Limb (tissue), 2 donors: Measurements from ENCODE around the gene SUMF1.
"Not testable (repeated sequence)": the region's sequence is repeated elsewhere in the genome, so short reads cannot be mapped to it uniquely, and the experiment has no call there.

Experiments used
- DNase-seq, 2 donors: peaks; one replicate each; pipeline ENCODE4 v3.0.0-alpha.2; 2016; ENCODE audit errors: extremely low spot score in 2 of 2

Gene SUMF1

DNA sequence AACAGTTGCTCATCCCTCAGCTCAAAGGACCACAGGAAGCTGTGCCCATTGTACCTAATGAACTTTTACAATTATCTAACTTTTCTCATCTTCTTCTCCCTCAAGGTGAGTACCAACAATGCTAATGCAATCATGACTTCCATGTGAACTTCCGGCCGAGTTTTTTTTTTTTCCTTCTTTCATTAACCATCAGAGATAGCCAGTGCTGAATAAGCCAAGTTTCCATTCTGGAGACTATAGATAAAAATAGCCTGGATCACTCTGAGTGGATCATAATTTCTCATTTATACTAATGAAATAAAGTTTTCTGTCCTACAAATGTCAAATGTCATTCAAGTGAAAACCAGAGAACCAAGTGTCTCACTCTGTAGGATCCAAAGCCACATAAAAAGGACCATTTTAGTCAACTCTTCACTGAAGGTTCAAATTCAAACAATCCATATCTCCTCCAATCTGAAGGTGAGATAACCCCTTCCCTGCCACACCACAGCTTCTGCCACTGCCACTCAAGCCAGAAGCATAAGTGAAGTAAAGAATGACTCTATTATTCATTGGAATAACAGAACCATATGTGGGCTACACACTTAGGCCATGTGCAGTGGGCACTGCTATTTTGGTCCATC is 5.5 kb downstream of the SUMF1 start:
- no peak for DNase-seq

DNA sequence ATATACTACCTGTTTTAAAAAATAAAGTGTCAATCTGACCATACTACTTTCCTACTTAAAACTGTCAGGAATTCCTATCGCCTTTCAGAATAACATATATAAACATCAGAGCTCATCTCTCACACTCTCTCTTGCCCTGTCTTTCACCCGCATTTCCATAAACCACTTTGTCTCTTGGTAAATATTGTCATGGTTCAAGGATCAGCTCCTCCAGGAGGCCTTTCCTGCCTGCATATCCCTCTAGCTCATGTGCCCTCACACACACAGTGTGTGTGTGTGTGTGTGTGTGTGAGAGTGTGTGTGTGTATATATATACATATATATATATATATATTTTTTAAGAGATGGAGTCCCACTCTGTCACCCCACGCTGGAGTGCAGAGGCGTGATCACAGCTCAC is 6.7 kb downstream of the SUMF1 start:
- no peak for DNase-seq

DNA sequence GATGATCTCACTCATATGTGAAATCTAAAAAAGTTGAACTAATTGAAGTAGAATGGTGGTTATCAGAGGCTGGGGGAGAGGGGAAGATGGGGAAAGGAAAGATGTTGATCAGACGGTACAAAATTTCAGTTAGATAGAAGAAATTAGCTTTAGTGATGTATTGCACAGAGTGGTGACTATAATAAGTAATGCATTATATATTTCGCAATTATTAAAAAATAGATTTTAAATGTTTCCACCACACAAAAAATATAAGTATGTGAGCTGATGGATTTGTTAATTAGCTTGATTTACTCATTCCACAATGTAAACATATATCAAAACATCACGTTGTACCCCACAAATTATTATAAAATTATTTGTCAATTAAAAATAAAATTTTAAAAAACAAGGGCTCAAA is 8.1 kb downstream of the SUMF1 start:
- no peak for DNase-seq

DNA sequence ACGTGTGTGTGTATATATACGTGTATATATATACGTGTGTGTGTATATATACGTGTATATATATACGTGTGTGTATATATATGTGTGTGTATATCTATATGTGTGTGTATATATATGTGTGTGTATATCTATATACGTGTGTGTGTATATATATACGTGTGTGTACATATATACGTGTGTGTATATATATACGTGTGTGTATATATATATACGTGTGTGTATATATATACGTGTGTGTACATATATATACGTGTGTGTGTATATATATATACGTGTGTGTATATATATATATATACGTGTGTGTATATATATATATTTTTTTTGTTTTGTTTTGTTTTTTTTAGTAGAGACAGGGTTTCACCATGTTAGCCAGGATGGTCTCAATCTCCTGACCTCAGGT is 10.3 kb downstream of the SUMF1 start:
- not testable (repeated sequence) for DNase-seq

DNA sequence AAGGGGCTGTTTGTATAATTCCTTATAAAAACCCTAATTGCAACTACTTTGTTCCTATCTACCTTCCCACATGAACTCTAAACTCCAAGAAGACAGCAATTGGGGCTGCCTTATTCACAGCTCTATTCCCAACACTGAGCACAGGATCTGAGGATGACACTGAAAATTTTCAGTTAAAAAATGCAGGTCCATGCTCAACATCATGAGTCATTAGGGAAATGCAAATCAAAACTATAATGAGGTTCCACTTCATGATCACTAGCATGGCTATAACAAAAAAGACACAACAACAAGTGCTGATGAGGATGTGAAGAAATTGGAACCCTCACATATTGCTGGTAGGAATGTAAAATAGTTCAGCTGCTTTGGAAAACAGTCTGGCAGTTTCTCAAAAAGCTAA is 12.9 kb downstream of the SUMF1 start:
- no peak for DNase-seq

DNA sequence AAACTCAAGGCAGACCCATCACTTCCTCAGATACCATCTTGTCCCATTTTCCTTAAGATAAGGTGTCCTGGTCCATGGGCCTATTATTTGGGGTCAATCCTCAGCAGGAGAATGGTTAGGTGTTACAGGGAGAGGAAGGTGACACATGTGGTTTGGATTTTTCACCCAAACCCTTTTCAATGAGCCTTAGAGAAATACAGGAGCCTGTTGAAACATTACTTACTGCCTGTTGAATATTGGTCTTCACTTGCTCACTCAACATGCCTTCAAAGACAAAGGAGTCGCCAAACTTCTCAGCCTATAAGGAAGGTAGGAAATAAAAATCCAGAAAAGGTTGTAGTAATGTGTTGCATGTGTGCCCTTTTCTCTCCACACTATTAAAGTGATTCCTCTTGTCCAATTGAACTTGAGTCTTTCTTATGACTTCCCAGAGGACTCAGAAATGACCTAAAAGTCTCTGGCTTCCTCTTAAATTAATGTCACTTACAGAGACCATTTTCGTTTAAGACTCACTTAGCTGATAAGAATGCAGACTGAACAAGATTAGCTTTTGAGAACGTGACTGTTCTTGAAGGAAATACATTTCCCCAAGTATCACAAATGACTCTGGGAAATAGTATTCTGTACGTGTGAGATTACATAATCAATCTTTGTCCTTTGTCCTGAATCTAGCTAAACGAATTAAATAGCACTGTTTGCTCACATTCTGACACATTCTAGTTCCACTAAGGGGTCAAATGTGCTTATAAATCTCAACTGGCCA is 17.8 kb downstream of the SUMF1 start:
- DNase-seq = no peak

DNA sequence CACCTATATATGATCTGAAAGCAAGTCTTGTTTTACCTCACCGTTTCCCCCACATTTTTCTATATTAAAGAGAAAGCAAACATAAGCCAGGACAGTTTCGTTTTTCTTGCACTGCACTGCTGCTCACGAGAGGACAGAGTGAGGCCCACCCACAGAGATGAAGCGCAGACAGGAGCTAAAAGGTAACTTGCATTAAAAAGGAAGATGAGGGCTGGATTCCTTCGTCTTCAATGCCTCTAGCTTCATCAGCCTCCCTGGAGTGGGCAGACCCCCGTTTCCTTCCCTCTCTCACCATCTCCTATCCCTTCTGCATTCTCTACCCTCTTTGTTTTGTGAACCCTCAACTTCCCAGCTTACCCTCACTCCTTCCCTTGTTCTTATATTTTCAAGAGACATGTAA is 18.9 kb downstream of the SUMF1 start:
- no peak for DNase-seq

DNA sequence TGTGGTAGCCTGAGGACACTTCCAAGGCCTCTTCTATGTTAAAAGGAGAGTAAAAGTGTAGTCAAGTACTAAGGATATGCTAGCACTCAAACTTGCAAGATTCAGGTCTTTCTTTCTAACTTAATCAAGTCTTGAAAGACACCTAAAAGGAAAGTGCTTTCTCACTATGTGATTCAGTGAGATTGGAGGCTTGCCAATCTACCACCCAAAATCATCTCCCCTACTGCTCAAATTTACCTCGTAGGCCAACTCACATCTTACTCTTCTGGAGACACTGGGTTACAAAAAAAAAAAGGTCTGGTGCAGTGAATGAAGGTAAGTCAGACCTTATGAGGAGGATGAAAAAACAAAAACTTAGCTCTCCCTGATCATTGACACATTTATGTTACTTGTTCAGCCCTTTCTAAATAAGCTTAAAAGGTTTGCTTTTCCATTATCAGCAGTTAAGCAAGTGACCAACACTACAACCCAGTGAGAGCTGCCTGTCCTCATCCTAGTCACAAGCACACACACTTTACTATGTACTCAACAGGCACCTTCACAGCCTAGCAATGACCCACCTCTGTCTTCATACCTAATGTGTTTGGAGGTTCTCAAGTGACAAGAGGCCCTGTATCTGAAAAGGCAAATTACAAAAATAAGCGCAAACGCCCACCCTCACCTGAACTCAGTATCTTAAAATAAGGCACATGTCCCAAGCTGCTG is 19.6 kb downstream of the SUMF1 start:
- DNase-seq = no peak

DNA sequence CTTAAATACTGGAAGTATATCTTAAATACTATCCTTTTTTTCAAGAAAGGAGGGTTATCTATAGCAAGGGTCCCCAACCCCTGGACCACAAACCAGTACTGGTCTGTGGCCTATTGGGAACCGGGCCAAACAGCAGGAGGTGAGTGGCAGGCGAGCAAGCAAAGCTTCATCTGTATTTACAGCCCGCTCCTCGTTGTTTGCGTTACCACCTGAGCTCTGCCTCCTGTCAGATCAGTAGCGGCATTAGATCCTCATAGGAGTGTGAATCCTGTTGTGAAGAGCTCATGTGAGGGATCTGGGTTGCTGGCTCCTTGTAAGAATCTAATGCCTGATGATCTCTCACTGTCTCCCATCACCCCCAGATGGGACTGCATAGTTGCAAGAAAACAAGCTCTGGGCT is 26.1 kb downstream of the SUMF1 start:
- no peak for DNase-seq

DNA sequence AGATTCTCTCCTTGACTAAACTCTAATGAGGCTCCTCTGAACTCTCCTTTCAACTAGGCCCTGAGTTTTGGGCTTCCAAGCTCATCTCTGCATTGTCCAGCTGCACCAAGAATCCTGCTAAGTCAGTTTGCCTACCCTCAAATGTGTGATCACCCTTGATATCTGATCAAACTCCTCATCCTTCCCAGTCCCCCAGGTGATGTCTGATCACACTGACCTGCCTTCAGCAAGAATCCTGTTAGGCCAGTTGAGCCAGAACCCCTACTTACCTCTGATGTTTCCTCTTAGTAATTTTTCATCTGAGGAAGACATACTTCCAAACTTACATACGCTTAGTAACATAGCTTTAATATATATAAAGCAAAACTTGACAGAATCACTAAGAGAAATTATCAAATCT is 28.8 kb downstream of the SUMF1 start:
- DNase-seq = no peak

DNA sequence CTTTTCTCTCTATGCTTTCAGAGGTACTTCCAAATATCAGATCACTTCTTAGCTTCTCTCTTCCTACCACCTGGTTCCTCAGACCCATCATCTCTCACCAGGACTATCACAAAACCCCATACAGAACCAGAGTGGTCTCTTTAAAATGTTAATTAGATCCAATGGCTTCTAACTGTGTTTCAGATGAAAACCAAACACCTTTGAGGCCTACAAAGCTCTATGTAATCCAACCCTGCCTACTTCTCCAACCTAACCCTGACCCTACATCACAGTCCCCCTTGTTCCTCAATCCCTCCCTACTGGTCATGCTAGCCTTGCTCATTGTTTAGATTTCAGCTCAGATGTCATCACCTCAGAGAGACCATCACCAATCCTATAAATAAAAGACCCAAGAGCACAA is 34.8 kb downstream of the SUMF1 start:
- no peak for DNase-seq

DNA sequence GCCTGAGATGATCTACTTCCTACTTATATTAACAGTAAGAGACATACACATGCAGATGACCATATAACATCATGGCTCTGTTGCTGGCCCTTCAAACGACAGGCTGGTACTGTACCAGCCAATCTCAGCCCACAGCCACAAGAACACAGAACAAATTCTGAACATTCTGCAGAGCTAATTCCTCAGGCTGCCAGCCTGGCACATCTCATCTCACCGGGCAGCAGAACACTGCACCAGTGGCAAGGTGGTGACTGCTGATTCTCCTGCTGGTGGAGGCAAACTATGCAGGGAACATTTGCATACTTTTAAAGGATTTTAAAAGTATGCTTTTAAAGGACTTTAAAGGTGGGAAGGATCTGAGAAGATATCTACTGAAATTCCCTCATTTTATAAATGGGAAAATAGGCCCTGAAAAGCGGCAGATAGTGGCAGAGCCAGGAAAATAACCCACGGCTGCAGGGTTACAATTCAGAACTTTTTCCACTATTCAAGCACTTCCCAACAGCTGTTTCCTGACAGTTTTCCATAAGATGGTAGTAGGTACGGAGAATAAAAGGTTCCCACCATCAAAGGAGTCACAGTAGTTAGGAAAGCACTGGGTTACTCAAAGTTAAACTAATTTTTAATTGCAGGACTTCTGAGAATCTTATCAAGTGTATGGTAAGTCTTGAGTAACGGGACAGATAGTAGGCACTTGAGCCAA is 37.3 kb downstream of the SUMF1 start:
- no peak for DNase-seq

DNA sequence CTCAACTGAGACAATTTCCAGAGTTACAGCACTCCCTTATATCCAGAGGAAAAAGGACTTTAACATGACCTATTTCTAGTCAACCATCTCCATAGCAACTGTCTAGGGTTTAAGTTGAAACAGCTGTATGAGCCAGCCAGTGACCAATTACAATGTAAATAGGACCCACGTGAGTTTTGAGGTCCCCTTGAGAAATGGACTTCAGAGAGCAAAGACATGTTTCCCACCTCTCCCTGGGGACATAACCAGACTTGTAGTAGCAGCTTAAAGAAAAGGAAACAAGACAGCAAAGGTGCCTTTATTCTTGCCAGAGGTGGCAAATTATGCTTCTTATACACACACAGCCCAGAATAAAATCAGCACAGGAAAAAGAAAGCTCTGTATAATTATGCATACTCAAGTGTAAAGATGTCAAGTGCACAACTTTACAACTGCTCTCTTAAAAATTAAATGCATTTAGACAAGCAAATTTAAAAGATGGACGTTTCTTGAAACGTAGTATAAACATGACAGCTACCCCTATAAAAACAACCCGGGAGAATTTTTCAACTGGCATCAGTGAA is 40.2 kb downstream of the SUMF1 start:
- DNase-seq = peak in 1 of 2 donors; percentile 71

DNA sequence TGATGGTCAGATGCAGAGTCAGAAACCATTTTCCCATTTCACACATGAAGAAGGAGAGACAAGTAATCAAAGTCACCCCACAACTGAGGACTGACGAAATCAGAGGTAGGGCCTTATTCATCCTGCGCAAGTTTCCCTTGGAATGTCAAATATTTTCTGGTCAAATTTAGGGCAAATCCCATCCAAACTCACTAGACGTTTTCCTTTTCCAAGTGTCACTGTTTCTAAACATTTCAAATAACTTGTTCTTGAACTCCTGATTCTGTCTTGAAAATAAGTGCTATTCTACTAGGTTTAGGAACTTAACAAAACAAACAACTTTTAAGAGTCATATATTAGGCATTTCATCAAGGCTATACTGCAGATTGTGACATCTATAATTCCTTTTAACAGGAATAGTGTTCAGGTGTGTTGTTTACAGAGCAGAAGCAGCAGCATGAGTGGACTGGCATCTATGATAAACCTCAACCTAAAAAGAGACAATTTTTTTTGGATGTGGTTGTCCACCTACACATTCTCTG is 40.7 kb downstream of the SUMF1 start:
- DNase-seq = no peak

DNA sequence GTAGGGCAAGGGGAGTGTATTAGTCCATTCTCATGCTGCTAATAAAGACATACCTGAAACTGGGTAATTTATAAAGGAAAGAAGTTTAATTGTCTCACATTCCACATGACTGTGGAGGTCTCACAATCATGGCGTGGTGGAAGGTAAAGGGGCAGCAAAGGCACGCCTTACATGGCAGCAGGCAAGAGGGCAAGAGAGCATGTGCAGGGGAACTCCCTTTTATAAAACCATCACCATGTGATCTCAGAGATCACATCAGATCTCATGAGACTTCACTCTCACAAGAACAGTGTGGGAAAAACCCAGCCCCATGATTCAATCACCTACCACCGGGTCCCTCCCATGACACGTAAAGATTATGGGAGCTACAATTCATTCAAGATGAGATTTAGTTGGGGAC is 41.4 kb downstream of the SUMF1 start:
- DNase-seq = no peak

DNA sequence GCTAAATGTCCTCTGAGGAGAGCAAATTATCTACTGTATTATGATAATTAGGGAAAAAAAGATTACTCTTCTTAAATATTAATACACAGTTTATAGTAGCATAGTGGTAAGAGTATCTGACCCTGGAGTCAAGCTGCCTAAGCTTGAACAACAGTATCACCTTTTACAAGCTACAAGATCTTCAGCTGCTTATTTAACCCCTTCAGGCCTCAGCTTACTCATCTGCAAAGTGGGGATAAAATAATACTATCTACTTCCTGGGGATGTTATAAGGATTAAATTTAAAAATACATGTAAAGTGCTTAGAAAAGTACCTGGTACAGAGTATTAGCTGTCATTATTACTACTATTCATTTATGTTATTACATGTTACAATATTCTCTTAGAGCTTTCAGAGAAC is 42.0 kb downstream of the SUMF1 start:
- DNase-seq = no peak

DNA sequence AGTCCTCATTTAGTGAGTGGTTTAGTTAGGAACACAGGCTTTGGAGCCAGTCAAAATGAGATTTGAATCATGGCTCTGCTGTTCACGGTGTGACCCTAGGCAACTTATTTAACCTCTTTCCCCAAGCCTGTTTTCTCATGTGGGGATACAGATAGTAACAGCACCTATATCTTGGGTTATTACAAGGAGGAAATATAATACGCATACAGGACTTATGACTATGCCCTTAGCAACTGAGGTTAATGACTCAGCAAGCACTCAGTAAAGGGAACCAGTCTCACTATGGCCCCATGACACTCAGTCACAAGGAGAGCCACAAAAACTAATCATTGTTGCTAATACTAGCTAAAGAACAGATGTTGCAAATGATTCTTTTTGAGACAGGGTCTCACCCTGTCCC is 45.9 kb downstream of the SUMF1 start:
- DNase-seq = no peak

DNA sequence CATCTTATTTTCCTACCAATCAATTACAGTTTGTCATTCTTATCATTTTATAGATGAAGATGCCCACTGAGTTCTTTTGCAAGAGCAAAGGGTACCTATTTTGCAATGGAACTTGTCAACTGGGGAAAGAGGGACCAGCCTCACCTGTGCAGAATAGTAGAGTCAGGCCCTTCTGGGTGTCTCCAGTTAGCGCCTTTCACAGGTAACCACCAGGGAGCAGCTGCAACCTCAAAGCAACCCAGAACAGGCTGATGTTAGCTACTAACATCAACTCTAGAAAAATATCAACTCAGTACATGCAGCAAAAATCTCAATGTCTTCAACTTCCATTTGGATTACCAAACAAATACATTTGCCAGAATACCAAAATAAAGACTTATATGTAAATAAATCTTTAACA is 47.1 kb downstream of the SUMF1 start:
- DNase-seq = no peak

DNA sequence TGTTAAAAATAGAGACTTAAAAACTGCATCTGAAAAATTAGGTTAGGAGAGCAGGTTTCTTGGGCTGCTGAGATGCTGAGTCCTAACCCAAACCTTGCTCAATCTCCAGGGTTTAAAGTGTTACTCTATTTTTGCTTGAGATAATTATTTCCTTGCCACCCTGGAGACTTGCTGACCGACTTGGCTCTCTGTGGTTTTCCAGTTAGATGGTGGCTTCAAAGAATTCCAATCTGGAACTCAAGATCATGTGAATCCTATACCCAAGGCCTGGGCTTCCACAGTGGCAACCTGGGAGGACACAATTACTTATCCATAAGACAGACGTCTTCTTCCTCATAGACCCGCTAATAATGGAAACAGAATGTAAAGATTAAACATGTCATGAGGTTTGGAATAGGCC is 47.7 kb downstream of the SUMF1 start:
- no peak for DNase-seq

DNA sequence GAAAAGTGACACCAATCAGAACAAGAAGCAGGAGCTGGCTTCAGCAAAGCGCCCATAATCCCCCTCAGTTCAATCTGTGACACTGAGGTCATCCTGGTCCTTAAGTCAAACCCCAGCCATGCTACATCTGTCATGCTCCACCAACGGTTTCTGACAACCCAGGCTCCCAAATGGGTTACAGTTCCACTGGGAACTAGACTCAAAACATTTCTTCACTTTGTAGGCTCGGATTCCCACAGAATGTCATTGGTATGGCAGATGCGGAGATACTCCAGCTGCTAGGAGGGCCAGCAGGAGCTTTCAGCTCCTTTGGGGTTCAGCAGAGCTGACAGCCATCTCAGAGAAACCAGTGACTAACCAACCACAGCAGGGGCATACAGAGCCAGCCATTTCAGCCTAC is 48.9 kb downstream of the SUMF1 start:
- DNase-seq = no peak

DNA sequence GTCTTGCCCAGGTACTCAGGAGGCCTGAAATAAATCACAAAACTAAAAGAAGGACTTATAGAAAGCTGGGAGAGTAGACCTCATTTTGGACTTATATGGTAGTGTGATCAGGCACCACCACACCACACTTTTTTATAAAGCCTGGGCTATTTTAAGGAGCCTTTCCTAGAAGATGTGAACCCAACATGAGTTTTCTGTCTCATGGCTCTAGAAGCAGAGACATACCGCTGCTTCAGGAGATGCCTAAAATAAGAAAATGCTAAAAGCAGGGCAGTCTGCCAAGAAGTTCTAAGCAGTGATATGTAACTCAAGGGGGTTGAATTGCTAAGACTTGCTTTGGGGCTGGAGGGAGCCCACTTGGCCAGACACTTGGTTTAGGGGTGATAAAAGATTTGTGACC is 49.6 kb downstream of the SUMF1 start:
- DNase-seq = peak in 1 of 2 donors; percentile 18

DNA sequence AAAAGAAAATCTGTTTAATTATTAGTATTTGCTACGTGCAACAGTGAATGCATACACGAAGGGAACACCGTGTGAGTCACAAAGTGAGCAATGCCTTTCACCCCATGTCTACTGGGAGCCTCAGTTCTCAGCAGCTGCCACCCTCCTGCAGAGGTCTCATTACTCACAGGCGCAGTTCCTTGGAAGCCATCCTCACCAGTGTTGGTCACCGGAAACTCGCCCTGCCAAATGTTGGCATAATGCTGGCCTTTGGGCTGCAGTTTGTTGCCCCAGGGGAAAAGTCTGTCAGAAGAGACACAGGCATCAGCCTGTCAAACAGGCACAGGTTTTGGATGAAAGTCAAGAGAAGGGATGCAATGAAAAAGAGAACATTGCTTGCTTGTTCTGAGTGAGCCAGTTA is 50.1 kb downstream of the SUMF1 start:
- no peak for DNase-seq
